Stimulated activated memory B cell treated with anti-CD40 and anti-IgM and Interleukin-4, amounts not matched to agents 10 μg/mL and 1 μg/mL and 100 μg/mL, for 72 hours (primary cell): Measurements from ENCODE around the gene GPLD1.

Experiments used
- ATAC-seq: fragments of 150-1000 bp; cut with Tn5 transposase; 2 replicates; pipeline ENCODE4 v1.10.0; 2021
- H3K27ac Mint-ChIP-seq: one replicate; pipeline ENCODE4 v1.8.0; 2022; ENCODE audit warnings: mild to moderate bottlenecking, mixed read lengths
- H3K27me3 Mint-ChIP-seq: one replicate; pipeline ENCODE4 v1.8.0; 2022; ENCODE audit warnings: mixed read lengths
- H3K36me3 Mint-ChIP-seq: one replicate; pipeline ENCODE4 v1.8.0; 2022; ENCODE audit warnings: mixed read lengths
- H3K4me1 Mint-ChIP-seq: one replicate; pipeline ENCODE4 v1.8.0; 2022; ENCODE audit warnings: mixed read lengths
- H3K4me3 Mint-ChIP-seq: one replicate; pipeline ENCODE4 v1.8.0; 2022; ENCODE audit warnings: mild to moderate bottlenecking, moderate library complexity, mixed read lengths
- H3K9me3 Mint-ChIP-seq: one replicate; pipeline ENCODE4 v1.8.0; 2022; ENCODE audit warnings: mixed read lengths

Gene GPLD1, protein sequence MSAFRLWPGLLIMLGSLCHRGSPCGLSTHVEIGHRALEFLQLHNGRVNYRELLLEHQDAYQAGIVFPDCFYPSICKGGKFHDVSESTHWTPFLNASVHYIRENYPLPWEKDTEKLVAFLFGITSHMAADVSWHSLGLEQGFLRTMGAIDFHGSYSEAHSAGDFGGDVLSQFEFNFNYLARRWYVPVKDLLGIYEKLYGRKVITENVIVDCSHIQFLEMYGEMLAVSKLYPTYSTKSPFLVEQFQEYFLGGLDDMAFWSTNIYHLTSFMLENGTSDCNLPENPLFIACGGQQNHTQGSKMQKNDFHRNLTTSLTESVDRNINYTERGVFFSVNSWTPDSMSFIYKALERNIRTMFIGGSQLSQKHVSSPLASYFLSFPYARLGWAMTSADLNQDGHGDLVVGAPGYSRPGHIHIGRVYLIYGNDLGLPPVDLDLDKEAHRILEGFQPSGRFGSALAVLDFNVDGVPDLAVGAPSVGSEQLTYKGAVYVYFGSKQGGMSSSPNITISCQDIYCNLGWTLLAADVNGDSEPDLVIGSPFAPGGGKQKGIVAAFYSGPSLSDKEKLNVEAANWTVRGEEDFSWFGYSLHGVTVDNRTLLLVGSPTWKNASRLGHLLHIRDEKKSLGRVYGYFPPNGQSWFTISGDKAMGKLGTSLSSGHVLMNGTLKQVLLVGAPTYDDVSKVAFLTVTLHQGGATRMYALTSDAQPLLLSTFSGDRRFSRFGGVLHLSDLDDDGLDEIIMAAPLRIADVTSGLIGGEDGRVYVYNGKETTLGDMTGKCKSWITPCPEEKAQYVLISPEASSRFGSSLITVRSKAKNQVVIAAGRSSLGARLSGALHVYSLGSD

GRCh38 chr6:24489470-24489869, at the start of gene GPLD1:
Gene GPLD1, minus strand, starts transcription at chr6:24489578. Its CDS starts 67 bp downstream, at chr6:24489511.
- ATAC-seq: no peak
- Mint-ChIP-seq H3K27ac (peak within 1 kb of the TSS; percentile 37), H3K4me3 (no peak within 1 kb of the TSS), H3K27me3 (no peaks in the 10 kb centered on the region), H3K9me3 (no peaks in the 10 kb centered on the region), H3K36me3 (peaks cover 6% of the 10 kb centered on the region), H3K4me1 (peaks cover 13% of the 10 kb centered on the region)

DNA sequence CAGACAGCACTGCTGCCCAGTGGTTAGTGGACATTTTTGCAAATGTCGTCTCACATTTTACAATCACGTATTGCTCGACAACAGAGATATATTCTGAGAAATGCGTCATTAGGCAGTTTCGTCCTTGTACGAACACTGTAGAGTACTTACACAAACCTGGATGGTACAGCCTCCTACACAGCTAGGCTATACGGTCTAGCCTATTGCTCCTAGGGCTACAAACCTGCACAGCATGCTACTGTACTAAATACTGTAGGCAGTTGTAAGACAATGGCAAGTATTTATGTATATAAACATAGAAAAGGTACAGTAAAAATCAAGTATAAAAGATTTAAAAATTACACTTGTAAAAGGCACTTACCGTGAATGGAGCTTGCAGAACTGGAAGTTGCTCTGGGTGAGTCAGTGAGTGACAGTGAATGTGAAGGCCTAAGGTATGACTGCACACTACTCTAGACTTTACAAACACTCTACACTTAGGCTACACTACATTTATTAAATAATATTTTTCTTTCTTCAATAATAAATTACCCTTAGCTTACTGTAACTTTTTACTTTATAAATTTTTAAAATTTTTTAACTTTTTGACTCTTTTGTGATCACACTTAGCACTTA, 48.5 kb upstream of the GPLD1 start:
- H3K27me3 Mint-ChIP-seq: no peaks in the 10 kb centered on the region
- no peak for ATAC-seq
- H3K9me3 Mint-ChIP-seq: no peaks in the 10 kb centered on the region
- peaks cover 30% of the 10 kb centered on the region for H3K36me3 Mint-ChIP-seq
- no peak overlapping the region for H3K27ac Mint-ChIP-seq
- H3K4me3 Mint-ChIP-seq: no peak overlapping the region
- no peaks in the 10 kb centered on the region for H3K4me1 Mint-ChIP-seq

GRCh38 chr6:24537082-24537699, 47.8 kb upstream of the GPLD1 start:
- Mint-ChIP-seq H3K4me1 (no peaks in the 10 kb centered on the region), H3K27ac (no peak overlapping the region), H3K4me3 (no peak overlapping the region), H3K27me3 (no peaks in the 10 kb centered on the region), H3K36me3 (peaks cover 37% of the 10 kb centered on the region), H3K9me3 (no peaks in the 10 kb centered on the region)
- ATAC-seq: no peak

- no peak overlapping the region for H3K4me3 Mint-ChIP-seq
- ATAC-seq: no peak
Measured at GRCh38 chr6:24536466-24536865, 47.1 kb upstream of the GPLD1 start.

DNA sequence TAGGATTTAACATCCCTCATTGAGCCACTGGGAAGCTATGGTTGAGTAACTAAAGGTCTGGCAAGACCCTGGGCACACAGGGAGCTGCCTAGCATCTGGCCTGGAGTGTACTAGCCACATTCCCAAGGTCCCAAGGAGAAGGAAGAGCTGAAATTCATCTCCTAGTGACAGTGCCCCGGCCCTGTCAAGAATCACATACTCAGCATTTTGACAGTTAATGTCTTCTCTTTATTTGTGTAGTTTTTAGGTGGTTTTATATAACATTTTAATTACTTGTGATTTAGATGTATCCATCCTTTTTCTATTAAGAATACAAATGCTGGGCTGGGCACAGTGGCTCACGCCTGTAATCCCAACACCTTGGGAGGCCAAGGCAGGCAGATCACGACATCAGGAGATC, 45.8 kb upstream of the GPLD1 start:
- H3K27ac Mint-ChIP-seq: no peak overlapping the region
- no peaks in the 10 kb centered on the region for H3K9me3 Mint-ChIP-seq
- no peaks in the 10 kb centered on the region for H3K27me3 Mint-ChIP-seq
- H3K4me3 Mint-ChIP-seq: no peak overlapping the region
- no peaks in the 10 kb centered on the region for H3K4me1 Mint-ChIP-seq
- no peak for ATAC-seq
- H3K36me3 Mint-ChIP-seq: peaks cover 50% of the 10 kb centered on the region

More at GRCh38 chr6:24536466-24536865, 47.1 kb upstream of the GPLD1 start:
- no peaks in the 10 kb centered on the region for H3K27me3 Mint-ChIP-seq
- no peaks in the 10 kb centered on the region for H3K4me1 Mint-ChIP-seq
- no peaks in the 10 kb centered on the region for H3K9me3 Mint-ChIP-seq
- H3K27ac Mint-ChIP-seq: no peak overlapping the region
- peaks cover 41% of the 10 kb centered on the region for H3K36me3 Mint-ChIP-seq

DNA sequence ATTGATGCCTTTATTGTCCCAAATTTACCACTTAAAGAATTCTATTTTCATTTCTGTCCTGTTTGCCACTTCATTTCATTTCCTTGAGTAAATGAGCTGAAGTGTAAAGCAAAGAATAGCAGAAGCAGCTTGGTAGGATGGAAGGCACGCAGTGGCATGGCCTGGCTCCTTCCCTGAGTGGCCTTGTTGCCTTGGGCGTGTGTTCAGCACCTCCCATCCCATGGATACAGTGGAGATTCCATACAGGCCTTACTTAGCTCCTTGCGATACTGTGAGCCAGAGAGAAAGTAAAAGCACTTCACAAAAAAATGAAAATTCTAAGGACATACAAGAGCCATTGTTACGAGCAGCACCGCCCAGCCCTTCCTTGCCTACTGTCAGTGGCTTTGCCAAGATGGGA, 45.0 kb upstream of the GPLD1 start:
- Mint-ChIP-seq H3K36me3 (peaks cover 54% of the 10 kb centered on the region), H3K27me3 (no peaks in the 10 kb centered on the region), H3K4me3 (no peak overlapping the region), H3K4me1 (no peaks in the 10 kb centered on the region), H3K9me3 (no peaks in the 10 kb centered on the region), H3K27ac (no peak overlapping the region)
- no peak for ATAC-seq

- ATAC-seq: no peak
- Mint-ChIP-seq H3K4me1 (peaks cover 8% of the 10 kb centered on the region), H3K36me3 (peaks cover 58% of the 10 kb centered on the region), H3K9me3 (no peaks in the 10 kb centered on the region), H3K27ac (no peak overlapping the region), H3K4me3 (no peak overlapping the region), H3K27me3 (no peaks in the 10 kb centered on the region)
Measured at GRCh38 chr6:24529985-24530384, 40.6 kb upstream of the GPLD1 start.

- H3K4me1 Mint-ChIP-seq: peaks cover 32% of the 10 kb centered on the region
- H3K36me3 Mint-ChIP-seq: peaks cover 20% of the 10 kb centered on the region
- peak overlapping the region; percentile 25 for H3K27ac Mint-ChIP-seq
- no peaks in the 10 kb centered on the region for H3K9me3 Mint-ChIP-seq
- no peak overlapping the region for H3K4me3 Mint-ChIP-seq
- no peaks in the 10 kb centered on the region for H3K27me3 Mint-ChIP-seq
- no peak for ATAC-seq
Measured at GRCh38 chr6:24524805-24525204, 35.4 kb upstream of the GPLD1 start.

DNA sequence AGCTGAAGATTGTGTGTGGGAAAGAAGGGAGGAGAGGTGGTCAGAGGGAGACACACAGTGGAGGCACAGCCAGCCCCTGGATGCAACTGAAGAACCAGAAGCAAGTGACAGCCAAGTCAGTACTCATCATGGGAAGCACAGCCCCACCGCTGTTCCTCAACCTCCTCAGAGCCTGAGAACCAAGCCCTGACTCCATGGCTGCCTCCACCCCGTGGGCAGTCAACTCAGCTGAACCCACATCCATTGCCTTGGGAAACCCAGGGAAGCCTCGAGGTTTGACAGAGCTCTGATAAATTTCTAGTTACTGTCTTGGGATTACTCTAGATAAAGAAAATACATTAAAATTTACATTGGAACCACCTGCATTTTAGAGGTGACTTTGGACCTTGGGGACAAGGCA, 35.0 kb upstream of the GPLD1 start:
- no peak overlapping the region for H3K4me3 Mint-ChIP-seq
- peak overlapping the region; percentile 42 for H3K27ac Mint-ChIP-seq
- H3K9me3 Mint-ChIP-seq: no peaks in the 10 kb centered on the region
- peaks cover 32% of the 10 kb centered on the region for H3K4me1 Mint-ChIP-seq
- no peak for ATAC-seq
- H3K36me3 Mint-ChIP-seq: peaks cover 19% of the 10 kb centered on the region
- no peaks in the 10 kb centered on the region for H3K27me3 Mint-ChIP-seq

GRCh38 chr6:24522228-24523176, 33.1 kb upstream of the GPLD1 start:
- peak; percentile 86 for ATAC-seq
- peaks cover 41% of the 10 kb centered on the region for H3K4me1 Mint-ChIP-seq
- H3K9me3 Mint-ChIP-seq: no peaks in the 10 kb centered on the region
- H3K27ac Mint-ChIP-seq: peak overlapping the region; percentile 86
- H3K4me3 Mint-ChIP-seq: peak overlapping the region; percentile 41
- H3K36me3 Mint-ChIP-seq: peaks cover 8% of the 10 kb centered on the region
- H3K27me3 Mint-ChIP-seq: no peaks in the 10 kb centered on the region

DNA sequence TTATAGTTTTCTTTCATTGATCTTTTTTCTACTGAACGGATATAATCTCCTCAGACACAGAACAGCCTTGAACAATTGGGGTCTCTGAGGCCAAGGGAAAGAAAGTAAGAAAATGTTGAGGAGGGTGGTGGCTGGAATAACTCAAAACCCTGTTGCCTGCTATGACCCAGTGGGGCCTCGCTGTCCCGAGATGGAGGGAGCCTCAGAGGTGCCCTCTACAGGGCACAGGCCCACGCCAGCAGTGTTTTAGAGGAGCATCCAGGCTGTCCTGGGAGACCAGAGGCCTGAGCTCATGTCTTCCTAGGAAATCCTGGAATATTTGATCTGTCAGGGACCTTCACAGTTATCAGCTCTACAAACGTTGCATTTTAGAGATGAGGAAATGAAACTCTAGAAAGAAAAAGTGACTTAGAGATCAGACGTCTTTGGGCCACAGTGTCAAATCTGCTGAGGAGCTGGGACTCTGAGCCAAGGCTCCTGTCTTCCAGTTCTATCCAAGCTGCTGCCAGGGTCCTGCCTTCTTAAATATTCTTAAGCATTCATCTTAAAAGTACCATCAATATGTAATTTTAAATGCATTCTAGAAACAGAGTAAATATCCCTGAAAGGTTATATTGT, 31.7 kb upstream of the GPLD1 start:
- H3K4me3 Mint-ChIP-seq: peak overlapping the region; percentile 34
- no peaks in the 10 kb centered on the region for H3K27me3 Mint-ChIP-seq
- H3K27ac Mint-ChIP-seq: peak overlapping the region; percentile 86
- ATAC-seq: peak; percentile 66
- H3K36me3 Mint-ChIP-seq: peaks cover 3% of the 10 kb centered on the region
- H3K9me3 Mint-ChIP-seq: no peaks in the 10 kb centered on the region
- H3K4me1 Mint-ChIP-seq: peaks cover 47% of the 10 kb centered on the region

- H3K4me3 Mint-ChIP-seq: peak overlapping the region; percentile 67
- ATAC-seq: peak; percentile 87
- no peaks in the 10 kb centered on the region for H3K9me3 Mint-ChIP-seq
- H3K27ac Mint-ChIP-seq: peak overlapping the region; percentile 99
- H3K36me3 Mint-ChIP-seq: peaks cover 14% of the 10 kb centered on the region
- peaks cover 45% of the 10 kb centered on the region for H3K4me1 Mint-ChIP-seq
- H3K27me3 Mint-ChIP-seq: no peaks in the 10 kb centered on the region
Measured at GRCh38 chr6:24517659-24518543, 28.5 kb upstream of the GPLD1 start.

- H3K27ac Mint-ChIP-seq: no peak overlapping the region
- H3K9me3 Mint-ChIP-seq: peaks cover 5% of the 10 kb centered on the region
- peaks cover 38% of the 10 kb centered on the region for H3K4me1 Mint-ChIP-seq
- H3K27me3 Mint-ChIP-seq: no peaks in the 10 kb centered on the region
- no peak overlapping the region for H3K4me3 Mint-ChIP-seq
- peak; percentile 49 for ATAC-seq
- H3K36me3 Mint-ChIP-seq: peaks cover 54% of the 10 kb centered on the region
Measured at GRCh38 chr6:24513602-24514001, 24.2 kb upstream of the GPLD1 start.
